ENCODE measurements around the gene SPTSSB. TPM values are rescaled to one million over a fixed set of nuclear protein-coding genes. Genes with fewer than 3 reads are reported as not detected.

The SPTSSB gene
- total RNA-seq, 4 donors from 2014 or later = under 0.01 to 1.5 (median 1.0) TPM; not detected in 1

- Histone ChIP-seq H3K27me3 (no peaks in the 10 kb centered on the region), H3K27ac (no peak overlapping the region), H3K9me3 (no peaks in the 10 kb centered on the region), H3K36me3 (no peaks in the 10 kb centered on the region), H3K4me3 (no peak overlapping the region), H3K4me1 (no peaks in the 10 kb centered on the region)
- TF ChIP-seq CTCF (IDR thresholded peaks at IDR 0.05) (peak in 1 of 4 experiments; percentile 18), POLR2A (IDR thresholded peaks at IDR 0.05) (no peak)
- DNase-seq = no peak
- intact Hi-C loops (cut with DNase I; ENCODE audit: low total_unique reads) = no loop called here
Measured at GRCh38 chr3:161305095-161305991, 66.0 kb downstream of the SPTSSB start.

GRCh38 chr3:161296814-161297213, 74.5 kb downstream of the SPTSSB start:
- no peak for DNase-seq
- Histone ChIP-seq H3K4me1 (no peaks in the 10 kb centered on the region), H3K4me3 (no peak overlapping the region), H3K9me3 (no peaks in the 10 kb centered on the region), H3K36me3 (no peaks in the 10 kb centered on the region), H3K27me3 (no peaks in the 10 kb centered on the region), H3K27ac (no peak overlapping the region)
- TF ChIP-seq CTCF (IDR thresholded peaks at IDR 0.05) = no peak
- intact Hi-C loops (cut with DNase I; ENCODE audit: low total_unique reads) = no loop called here

GRCh38 chr3:161295325-161295724, 76.0 kb downstream of the SPTSSB start:
- DNase-seq = no peak
- Histone ChIP-seq H3K36me3 (no peaks in the 10 kb centered on the region), H3K27me3 (no peaks in the 10 kb centered on the region), H3K4me1 (no peaks in the 10 kb centered on the region), H3K4me3 (no peak overlapping the region), H3K27ac (no peak overlapping the region), H3K9me3 (no peaks in the 10 kb centered on the region)
- intact Hi-C loops (cut with DNase I; ENCODE audit: low total_unique reads) = no loop called here
- TF ChIP-seq POLR2A (IDR thresholded peaks at IDR 0.05) (no peak), CTCF (IDR thresholded peaks at IDR 0.05) (no peak)

Other genes starting within 250 kb of the SPTSSB start
- gene NMD3, start 150.2 kb downstream of the SPTSSB start, total RNA-seq = 100 to 1,000 TPM in 1 of 4 donors, 10 to 100 TPM in 3; 13.8 to 141 (median 62.4) TPM
- not detected for gene OTOL1, start 125.3 kb upstream of the SPTSSB start, total RNA-seq